ENCODE results near the gene FAM193A. TPM values are rescaled to one million over a fixed set of nuclear protein-coding genes. Genes with fewer than 3 reads are reported as not detected.
"Not testable (repeated sequence)": the region's sequence is repeated elsewhere in the genome, so short reads cannot be mapped to it uniquely, and the experiment has no call there.

Gene FAM193A
- total RNA-seq, 1 donor from 2014 or later = 15.2 TPM

- no peak for DNase-seq (ENCODE audit: low read depth)
Observed at GRCh38 chr4:2574009-2574408, 37.6 kb downstream of the FAM193A start.

- no peak for DNase-seq (ENCODE audit: low read depth)
Observed at GRCh38 chr4:2574863-2575262, 38.4 kb downstream of the FAM193A start.

- DNase-seq (ENCODE audit: low read depth) = no peak
Observed at GRCh38 chr4:2576290-2576689, 39.8 kb downstream of the FAM193A start.

GRCh38 chr4:2578106-2578505 lies 41.7 kb downstream of the FAM193A start:
- DNase-seq (ENCODE audit: low read depth) = no peak

- no peak for DNase-seq (ENCODE audit: low read depth)
Observed at GRCh38 chr4:2579910-2580309, 43.5 kb downstream of the FAM193A start.

- DNase-seq (ENCODE audit: low read depth) = peak; percentile 60
Observed at GRCh38 chr4:2583092-2583491, 46.6 kb downstream of the FAM193A start.

- peak; percentile 17 for DNase-seq (ENCODE audit: low read depth)
Observed at GRCh38 chr4:2583517-2583916, 47.1 kb downstream of the FAM193A start.

- no peak for DNase-seq (ENCODE audit: low read depth)
Observed at GRCh38 chr4:2586502-2586901, 50.1 kb downstream of the FAM193A start.

- DNase-seq (ENCODE audit: low read depth) = peak; percentile 53
Observed at GRCh38 chr4:2587213-2587823, 50.9 kb downstream of the FAM193A start.

- no peak for DNase-seq (ENCODE audit: low read depth)
Observed at GRCh38 chr4:2588259-2588658, 51.8 kb downstream of the FAM193A start.

- DNase-seq (ENCODE audit: low read depth) = no peak
Observed at GRCh38 chr4:2591189-2591588, 54.7 kb downstream of the FAM193A start.

- not testable (repeated sequence) for DNase-seq (ENCODE audit: low read depth)
Observed at GRCh38 chr4:2592014-2592413, 55.6 kb downstream of the FAM193A start.

- DNase-seq (ENCODE audit: low read depth) = no peak
Observed at GRCh38 chr4:2592572-2592971, 56.1 kb downstream of the FAM193A start.

GRCh38 chr4:2593003-2593402 lies 56.6 kb downstream of the FAM193A start:
- no peak for DNase-seq (ENCODE audit: low read depth)

GRCh38 chr4:2595436-2595835 lies 59.0 kb downstream of the FAM193A start:
- DNase-seq (ENCODE audit: low read depth) = peak; percentile 40

GRCh38 chr4:2595952-2596552 lies 59.6 kb downstream of the FAM193A start:
- peak; percentile 43 for DNase-seq (ENCODE audit: low read depth)

- no peak for DNase-seq (ENCODE audit: low read depth)
Observed at GRCh38 chr4:2596611-2597010, 60.2 kb downstream of the FAM193A start.

- DNase-seq (ENCODE audit: low read depth) = no peak
Observed at GRCh38 chr4:2598511-2599303, 62.3 kb downstream of the FAM193A start.

GRCh38 chr4:2599304-2599654 lies 62.8 kb downstream of the FAM193A start:
- DNase-seq (ENCODE audit: low read depth) = no peak

GRCh38 chr4:2600878-2601277 lies 64.4 kb downstream of the FAM193A start:
- no peak for DNase-seq (ENCODE audit: low read depth)

- DNase-seq (ENCODE audit: low read depth) = no peak
Observed at GRCh38 chr4:2604614-2605013, 68.2 kb downstream of the FAM193A start.

- no peak for DNase-seq (ENCODE audit: low read depth)
Observed at GRCh38 chr4:2606960-2607506, 70.6 kb downstream of the FAM193A start.
